ENCODE results near the gene LMX1B.

- TF ChIP-seq CTCF (IDR thresholded peaks at IDR 0.05) (no peak), POLR2A (IDR thresholded peaks at IDR 0.05) (no peak)
Measured at GRCh38 chr9:126735482-126735881, 121.8 kb downstream of the LMX1B start.
